Activated CD4-positive, alpha-beta memory T cell treated with anti-CD3 and anti-CD28 coated beads for 36 hours (primary cell): ENCODE measurements around the gene PCDHB6. TPM values are rescaled to one million over a fixed set of nuclear protein-coding genes. Genes with fewer than 3 reads are reported as not detected.
"Not testable (repeated sequence)": the region's sequence is repeated elsewhere in the genome, so short reads cannot be mapped to it uniquely, and the experiment has no call there.

Experiments
- CTCF ChIA-PET: fragments of 350-600 bp; sonication (Branson Sonifier 250); formaldehyde crosslinking; loops from one replicate; lab custom pipeline; 2021; ENCODE audit warnings: antibody characterized with exemption, inconsistent platforms; lab: Charles Lee
- POLR2A ChIA-PET: fragments of 350-600 bp; sonication (Branson Sonifier 250); formaldehyde crosslinking; loops from one replicate; lab custom pipeline; 2021; ENCODE audit warnings: antibody characterized with exemption; lab: Charles Lee
- DNase-seq: peaks from one replicate; pipeline ENCODE4 v3.0.0-alpha.2; 2020
- H3K27ac Mint-ChIP-seq: one replicate; pipeline ENCODE4 v1.8.0; 2021; ENCODE audit warnings: mixed read lengths
- H3K27me3 Mint-ChIP-seq: one replicate; pipeline ENCODE4 v1.8.0; 2021; ENCODE audit warnings: mixed read lengths
- H3K36me3 Mint-ChIP-seq: one replicate; pipeline ENCODE4 v1.8.0; 2021; ENCODE audit warnings: mixed read lengths
- H3K4me1 Mint-ChIP-seq: one replicate; pipeline ENCODE4 v1.8.0; 2021; ENCODE audit warnings: low read depth, mixed read lengths
- H3K4me3 Mint-ChIP-seq: one replicate; pipeline ENCODE4 v1.8.0; 2021; ENCODE audit warnings: mild to moderate bottlenecking, mixed read lengths
- H3K9me3 Mint-ChIP-seq: one replicate; pipeline ENCODE4 v1.8.0; 2021; ENCODE audit warnings: mixed read lengths
- intact Hi-C: fragments of 100-400 bp; cut with micrococcal nuclease; formaldehyde crosslinking; loops from one replicate; pipeline ENCODE4 v1.15.1; 2023
- total RNA-seq, 2 experiments: library from RNA; stranded (reverse); gene quantifications; one replicate each; pipeline ENCODE4 v1.2.3, GENCODE V29; 2021

PCDHB6 gene
- total RNA-seq, 2 experiments from 2014 or later: not detected

- POLR2A ChIA-PET: no interaction called here
- Mint-ChIP-seq H3K4me3 (no peak overlapping the region), H3K9me3 (peaks cover 41% of the 10 kb centered on the region), H3K36me3 (peaks cover 5% of the 10 kb centered on the region), H3K27me3 (peaks cover 7% of the 10 kb centered on the region), H3K4me1 (peaks cover 6% of the 10 kb centered on the region), H3K27ac (no peak overlapping the region)
- no peak for DNase-seq
- CTCF ChIA-PET: interaction anchor here (1.1 to 1.3 kb wide), 2 partner anchors 41 to 50 kb away, joined by 3 read pairs; no protein-coding TSS in a partner anchor
- intact Hi-C loops: no loop called here
Measured at GRCh38 chr5:141135718-141136266, 14.1 kb upstream of the PCDHB6 start.

DNA sequence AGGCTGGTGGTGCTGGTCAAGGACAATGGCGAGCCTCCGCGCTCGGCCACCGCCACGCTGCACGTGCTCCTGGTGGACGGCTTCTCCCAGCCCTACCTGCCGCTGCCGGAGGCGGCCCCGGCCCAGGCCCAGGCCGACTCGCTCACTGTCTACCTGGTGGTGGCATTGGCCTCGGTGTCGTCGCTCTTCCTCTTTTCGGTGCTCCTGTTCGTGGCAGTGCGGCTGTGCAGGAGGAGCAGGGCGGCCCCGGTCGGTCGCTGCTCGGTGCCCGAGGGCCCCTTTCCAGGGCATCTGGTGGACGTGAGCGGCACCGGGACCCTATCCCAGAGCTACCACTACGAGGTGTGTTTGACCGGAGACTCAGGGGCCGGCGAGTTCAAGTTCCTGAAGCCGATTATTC, 12.5 kb upstream of the PCDHB6 start:
- H3K36me3 Mint-ChIP-seq, POLR2A ChIA-PET, H3K27me3 Mint-ChIP-seq, H3K4me3 Mint-ChIP-seq, H3K27ac Mint-ChIP-seq, H3K4me1 Mint-ChIP-seq, CTCF ChIA-PET, intact Hi-C loops, DNase-seq: not testable (repeated sequence)
- peaks cover 41% of the 10 kb centered on the region for H3K9me3 Mint-ChIP-seq

DNA sequence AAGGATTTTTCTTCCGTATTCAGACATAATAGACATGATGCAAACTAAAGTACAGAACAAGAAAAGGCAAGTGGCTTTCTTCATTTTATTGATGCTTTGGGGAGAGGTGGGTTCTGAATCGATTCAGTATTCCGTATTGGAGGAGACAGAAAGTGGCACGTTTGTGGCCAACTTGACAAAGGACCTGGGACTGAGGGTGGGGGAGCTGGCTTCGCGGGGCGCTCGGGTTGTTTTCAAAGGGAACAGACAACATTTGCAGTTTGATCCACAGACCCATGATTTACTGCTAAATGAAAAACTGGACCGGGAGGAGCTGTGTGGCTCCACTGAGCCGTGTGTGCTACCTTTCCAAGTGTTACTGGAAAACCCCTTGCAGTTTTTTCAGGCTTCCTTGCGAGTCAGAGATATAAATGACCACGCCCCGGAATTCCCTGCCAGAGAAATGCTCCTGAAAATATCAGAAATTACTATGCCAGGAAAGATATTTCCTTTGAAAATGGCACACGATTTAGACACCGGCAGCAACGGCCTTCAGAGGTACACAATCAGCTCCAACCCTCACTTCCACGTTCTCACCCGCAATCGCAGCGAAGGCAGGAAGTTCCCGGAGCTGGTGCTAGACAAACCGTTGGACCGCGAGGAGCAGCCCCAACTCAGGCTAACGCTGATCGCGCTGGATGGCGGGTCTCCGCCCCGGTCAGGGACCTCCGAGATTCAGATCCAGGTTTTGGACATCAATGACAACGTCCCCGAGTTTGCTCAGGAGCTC, 551 bp downstream of the PCDHB6 start:
- CTCF ChIA-PET: interaction anchor here (0.6 kb wide), 1 partner anchor 170 kb away, joined by 3 read pairs; the partner anchor contains the start of gene TAF7
- peaks cover 9% of the 10 kb centered on the region for H3K36me3 Mint-ChIP-seq
- POLR2A ChIA-PET: no interaction called here
- H3K27ac Mint-ChIP-seq: no peak overlapping the region
- H3K9me3 Mint-ChIP-seq: peaks cover 19% of the 10 kb centered on the region
- no peaks in the 10 kb centered on the region for H3K4me1 Mint-ChIP-seq
- DNase-seq: no peak
- peaks cover 27% of the 10 kb centered on the region for H3K27me3 Mint-ChIP-seq
- H3K4me3 Mint-ChIP-seq: no peak overlapping the region
- intact Hi-C loops: no loop called here

- Mint-ChIP-seq H3K9me3 (peaks cover 19% of the 10 kb centered on the region), H3K27me3 (peaks cover 27% of the 10 kb centered on the region), H3K36me3 (peaks cover 9% of the 10 kb centered on the region), H3K4me3 (no peak overlapping the region), H3K27ac (no peak overlapping the region), H3K4me1 (no peaks in the 10 kb centered on the region)
- CTCF ChIA-PET: interaction anchor here (0.6 kb wide), 1 partner anchor 170 kb away, joined by 3 read pairs; the partner anchor contains the start of gene TAF7
- intact Hi-C loops: no loop called here
- POLR2A ChIA-PET: no interaction called here
- no peak for DNase-seq
Measured at GRCh38 chr5:141150993-141151325, 1.1 kb downstream of the PCDHB6 start.

GRCh38 chr5:141151632-141152031, 1.8 kb downstream of the PCDHB6 start:
- Mint-ChIP-seq H3K27me3 (peaks cover 34% of the 10 kb centered on the region), H3K9me3 (peaks cover 19% of the 10 kb centered on the region), H3K36me3 (peaks cover 10% of the 10 kb centered on the region)
- CTCF ChIA-PET: interaction anchor here (0.6 kb wide), 1 partner anchor 287 kb away, joined by 3 read pairs; no protein-coding TSS in a partner anchor
- H3K27ac Mint-ChIP-seq, H3K4me3 Mint-ChIP-seq, DNase-seq, intact Hi-C loops, POLR2A ChIA-PET, H3K4me1 Mint-ChIP-seq: not testable (repeated sequence)

- H3K27me3 Mint-ChIP-seq: peaks cover 39% of the 10 kb centered on the region
- CTCF ChIA-PET: interaction anchor here (0.6 kb wide), 1 partner anchor 288 kb away, joined by 3 read pairs; no protein-coding TSS in a partner anchor
- H3K27ac Mint-ChIP-seq, H3K4me3 Mint-ChIP-seq, POLR2A ChIA-PET, intact Hi-C loops, DNase-seq, H3K4me1 Mint-ChIP-seq: not testable (repeated sequence)
- H3K9me3 Mint-ChIP-seq: peaks cover 21% of the 10 kb centered on the region
- peaks cover 12% of the 10 kb centered on the region for H3K36me3 Mint-ChIP-seq
Measured at GRCh38 chr5:141152096-141152495, 2.2 kb downstream of the PCDHB6 start.

DNA sequence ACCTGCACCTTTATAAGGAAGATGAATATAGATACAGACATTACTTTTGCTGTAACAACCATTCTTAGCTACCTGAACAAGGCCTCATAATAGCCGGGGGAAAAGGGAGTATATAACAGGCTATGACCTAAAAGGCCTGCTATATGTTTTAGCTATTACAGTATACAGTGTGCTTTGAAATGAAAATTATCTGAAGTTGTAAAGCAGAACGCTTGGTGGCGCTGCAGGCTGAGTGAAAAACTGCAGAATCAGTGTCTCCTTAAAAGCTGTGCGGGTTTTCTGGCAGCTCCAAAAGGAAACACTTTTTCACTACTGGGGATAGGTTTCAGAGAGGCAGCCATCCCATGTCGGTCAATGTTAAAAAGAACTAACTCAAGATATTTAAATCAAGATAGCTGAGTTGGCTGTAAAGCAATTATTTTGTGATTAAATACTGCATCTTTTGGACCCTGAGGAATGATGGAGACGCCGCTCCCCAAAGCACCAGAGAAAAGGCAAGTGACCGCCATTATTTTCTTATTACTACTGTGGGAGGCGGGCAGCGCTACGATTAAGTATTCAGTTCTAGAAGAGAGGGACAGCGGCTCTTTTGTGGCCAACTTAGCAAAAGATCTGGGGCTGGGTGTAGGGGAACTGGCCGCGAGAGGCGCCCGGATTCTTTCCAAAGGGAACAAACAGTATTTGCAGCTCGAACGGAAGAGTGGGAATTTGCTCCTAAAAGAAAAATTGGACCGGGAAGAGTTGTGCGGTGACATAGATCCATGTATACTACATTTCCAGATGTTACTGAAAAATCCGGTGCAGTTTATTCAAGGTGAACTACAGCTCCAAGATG, 5.9 kb downstream of the PCDHB6 start:
- CTCF ChIA-PET: no interaction called here
- POLR2A ChIA-PET: no interaction called here
- H3K27me3 Mint-ChIP-seq: peaks cover 34% of the 10 kb centered on the region
- no peak overlapping the region for H3K27ac Mint-ChIP-seq
- peaks cover 23% of the 10 kb centered on the region for H3K9me3 Mint-ChIP-seq
- no peak overlapping the region for H3K4me3 Mint-ChIP-seq
- no peaks in the 10 kb centered on the region for H3K4me1 Mint-ChIP-seq
- peaks cover 10% of the 10 kb centered on the region for H3K36me3 Mint-ChIP-seq
- no peak for DNase-seq
- intact Hi-C loops: no loop called here

- H3K36me3 Mint-ChIP-seq, H3K4me3 Mint-ChIP-seq, CTCF ChIA-PET, DNase-seq, H3K27ac Mint-ChIP-seq, H3K4me1 Mint-ChIP-seq, intact Hi-C loops, POLR2A ChIA-PET: not testable (repeated sequence)
- H3K27me3 Mint-ChIP-seq: peaks cover 24% of the 10 kb centered on the region
- H3K9me3 Mint-ChIP-seq: peaks cover 14% of the 10 kb centered on the region
Measured at GRCh38 chr5:141157356-141157755, 7.5 kb downstream of the PCDHB6 start.

DNA sequence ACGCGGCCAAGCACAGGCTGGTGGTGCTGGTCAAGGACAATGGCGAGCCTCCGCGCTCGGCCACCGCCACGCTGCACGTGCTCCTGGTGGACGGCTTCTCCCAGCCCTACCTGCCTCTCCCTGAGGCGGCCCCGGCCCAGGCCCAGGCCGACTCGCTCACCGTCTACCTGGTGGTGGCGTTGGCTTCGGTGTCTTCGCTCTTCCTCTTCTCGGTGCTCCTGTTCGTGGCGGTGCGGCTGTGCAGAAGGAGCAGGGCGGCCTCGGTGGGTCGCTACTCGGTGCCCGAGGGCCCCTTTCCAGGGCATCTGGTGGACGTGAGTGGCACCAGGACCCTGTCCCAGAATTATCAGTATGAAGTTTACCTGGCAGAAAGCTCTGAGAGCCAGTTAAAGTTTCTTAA, 8.0 kb downstream of the PCDHB6 start:
- DNase-seq, H3K36me3 Mint-ChIP-seq, CTCF ChIA-PET, intact Hi-C loops, H3K27ac Mint-ChIP-seq, H3K4me3 Mint-ChIP-seq, H3K4me1 Mint-ChIP-seq, POLR2A ChIA-PET: not testable (repeated sequence)
- Mint-ChIP-seq H3K27me3 (peaks cover 21% of the 10 kb centered on the region), H3K9me3 (peaks cover 14% of the 10 kb centered on the region)

DNA sequence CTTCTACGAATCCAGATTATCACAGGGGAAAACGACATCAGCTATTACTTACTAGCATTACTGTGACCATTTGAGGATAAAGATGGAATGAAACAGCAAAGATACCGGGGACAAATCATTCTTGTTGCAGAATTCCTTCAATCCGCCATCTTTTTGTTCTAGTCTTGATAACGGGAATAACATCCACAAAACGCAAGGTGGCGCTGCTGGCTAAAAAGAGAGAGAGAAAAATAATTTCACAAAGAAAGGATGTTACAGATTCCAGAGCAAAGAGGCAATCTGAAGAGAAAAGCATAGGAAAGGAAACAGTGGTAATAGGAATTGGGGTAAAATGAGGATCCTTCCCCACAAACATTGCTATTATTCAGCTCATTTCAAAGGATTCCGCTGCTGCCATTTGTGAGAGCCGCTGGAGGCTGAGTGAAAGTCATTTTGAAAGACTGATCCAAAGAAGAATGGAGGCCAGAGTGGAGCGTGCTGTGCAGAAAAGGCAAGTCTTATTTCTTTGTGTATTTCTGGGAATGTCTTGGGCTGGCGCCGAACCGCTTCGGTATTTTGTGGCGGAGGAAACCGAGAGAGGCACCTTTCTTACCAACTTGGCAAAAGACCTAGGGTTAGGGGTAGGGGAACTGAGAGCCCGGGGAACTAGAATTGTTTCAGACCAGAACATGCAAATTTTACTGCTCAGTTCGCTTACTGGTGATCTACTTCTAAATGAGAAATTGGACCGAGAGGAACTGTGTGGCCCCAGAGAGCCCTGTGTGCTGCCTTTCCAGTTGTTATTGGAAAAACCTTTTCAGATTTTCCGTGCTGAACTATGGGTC, 22.7 kb downstream of the PCDHB6 start, which contains the start of gene PCDHB7:
TSS of gene PCDHB7 (plus strand) at position 264 of the 824 bp plus-strand sequence. CDS start at position 456, 192 bp downstream.
- ChIA-PET CTCF (interaction anchor here (0.6 to 1.4 kb wide), 3 partner anchors 15 to 385 kb away, joined by 3 read pairs; partner anchors contain the start of gene PCDHB9), POLR2A (no interaction called here)
- Mint-ChIP-seq H3K4me3 (no peak within 1 kb of the TSS), H3K9me3 (peaks cover 11% of the 10 kb centered on the region), H3K27me3 (peaks cover 25% of the 10 kb centered on the region), H3K4me1 (no peaks in the 10 kb centered on the region), H3K36me3 (peaks cover 1% of the 10 kb centered on the region), H3K27ac (no peak within 1 kb of the TSS)
- DNase-seq: peak; percentile 35
- intact Hi-C loops: no loop called here

- H3K4me1 Mint-ChIP-seq, H3K4me3 Mint-ChIP-seq, DNase-seq, H3K36me3 Mint-ChIP-seq, intact Hi-C loops, POLR2A ChIA-PET, CTCF ChIA-PET, H3K27ac Mint-ChIP-seq: not testable (repeated sequence)
- H3K27me3 Mint-ChIP-seq: peaks cover 14% of the 10 kb centered on the region
- peaks cover 11% of the 10 kb centered on the region for H3K9me3 Mint-ChIP-seq
Measured at GRCh38 chr5:141174291-141175104, 24.6 kb downstream of the PCDHB6 start.
